GM19351 (cell line): ENCODE data around the gene SCFD2.
"Not testable (repeated sequence)": the region's sequence is repeated elsewhere in the genome, so short reads cannot be mapped to it uniquely, and the experiment has no call there.

Experiments
- ATAC-seq: cut with Tn5 transposase; IDR thresholded peaks from one replicate; pipeline ENCODE4 v1.9.1; 2021; ENCODE audit warnings: mild to moderate bottlenecking, moderate library complexity; ENCODE audit not compliant: unreplicated experiment

Gene SCFD2

GRCh38 chr4:52840531-52841370 lies 525.1 kb downstream of the SCFD2 start:
- no peak for ATAC-seq

GRCh38 chr4:52838729-52839586 lies 526.9 kb downstream of the SCFD2 start:
- ATAC-seq, result no peak

GRCh38 chr4:52837716-52838558 lies 527.9 kb downstream of the SCFD2 start:
- no peak for ATAC-seq

GRCh38 chr4:52836678-52837077 lies 529.2 kb downstream of the SCFD2 start:
- ATAC-seq, result no peak

- no peak for ATAC-seq
Measured at GRCh38 chr4:52836120-52836519, 529.7 kb downstream of the SCFD2 start.

- not testable (repeated sequence) for ATAC-seq
Measured at GRCh38 chr4:52834641-52835456, 531.0 kb downstream of the SCFD2 start.

GRCh38 chr4:52833941-52834525 lies 531.8 kb downstream of the SCFD2 start:
- no peak for ATAC-seq

GRCh38 chr4:52825460-52826090 lies 540.3 kb downstream of the SCFD2 start:
- no peak for ATAC-seq

GRCh38 chr4:52824603-52825459 lies 541.0 kb downstream of the SCFD2 start:
- ATAC-seq, result no peak

- no peak for ATAC-seq
Measured at GRCh38 chr4:52824270-52824602, 541.6 kb downstream of the SCFD2 start.

- no peak for ATAC-seq
Measured at GRCh38 chr4:52823702-52824092, 542.2 kb downstream of the SCFD2 start.
